Daoy (cell line): ENCODE results near the gene TTBK1. TPM values are rescaled to one million over a fixed set of nuclear protein-coding genes. Genes with fewer than 3 reads are reported as not detected.
"Not testable (repeated sequence)": the region's sequence is repeated elsewhere in the genome, so short reads cannot be mapped to it uniquely, and the experiment has no call there.

Experiments used
- DNase-seq: peaks from one replicate; pipeline ENCODE4 v3.0.0-alpha.2; 2015; ENCODE audit warnings: low read depth
- total RNA-seq: library from RNA; depleted of rRNA; stranded (reverse); fragments of >200 nt; shearing (Covaris generic); gene quantifications from 2 replicates; pipeline ENCODE4 v1.2.3, GENCODE V29; 2014

The TTBK1 gene
- total RNA-seq, 1 experiment from 2014 or later = not detected

GRCh38 chr6:43287717-43288679 is 44.7 kb downstream of the TTBK1 start:
- no peak for DNase-seq

- no peak for DNase-seq
Observed at GRCh38 chr6:43290339-43290904, 47.1 kb downstream of the TTBK1 start.

- no peak for DNase-seq
Observed at GRCh38 chr6:43290905-43291355, 47.6 kb downstream of the TTBK1 start.

GRCh38 chr6:43291708-43292107 is 48.4 kb downstream of the TTBK1 start:
- DNase-seq = no peak

GRCh38 chr6:43292341-43292740 is 49.1 kb downstream of the TTBK1 start:
- no peak for DNase-seq

GRCh38 chr6:43292763-43293318 is 49.6 kb downstream of the TTBK1 start:
- no peak for DNase-seq

GRCh38 chr6:43293698-43294097 is 50.4 kb downstream of the TTBK1 start:
- DNase-seq = no peak

GRCh38 chr6:43294536-43294935 is 51.3 kb downstream of the TTBK1 start:
- DNase-seq = no peak

- no peak for DNase-seq
Observed at GRCh38 chr6:43295456-43295855, 52.2 kb downstream of the TTBK1 start.

- DNase-seq = no peak
Observed at GRCh38 chr6:43296780-43297497, 53.7 kb downstream of the TTBK1 start.

- no peak for DNase-seq
Observed at GRCh38 chr6:43297644-43298564, 54.6 kb downstream of the TTBK1 start, which contains the start of gene SLC22A7. Gene SLC22A7, plus strand, starts transcription at chr6:43298260. Its CDS starts 99 bp downstream, at chr6:43298359.

GRCh38 chr6:43298565-43299337 is 55.5 kb downstream of the TTBK1 start:
- no peak for DNase-seq

GRCh38 chr6:43299338-43300293 is 56.3 kb downstream of the TTBK1 start:
- DNase-seq = no peak

GRCh38 chr6:43301081-43301870 is 58.0 kb downstream of the TTBK1 start:
- no peak for DNase-seq

GRCh38 chr6:43302126-43302525 is 58.8 kb downstream of the TTBK1 start:
- no peak for DNase-seq

GRCh38 chr6:43303006-43303405 is 59.7 kb downstream of the TTBK1 start:
- not testable (repeated sequence) for DNase-seq

GRCh38 chr6:43303751-43304331 is 60.6 kb downstream of the TTBK1 start:
- no peak for DNase-seq

GRCh38 chr6:43304361-43304760 is 61.1 kb downstream of the TTBK1 start:
- DNase-seq = no peak
